Uterus (tissue), 2 donors: Measurements from ENCODE around the gene AIF1L.
"Not testable (repeated sequence)": the region's sequence is repeated elsewhere in the genome, so short reads cannot be mapped to it uniquely, and the experiment has no call there.

Experiments
- POLR2A ChIP-seq, 2 donors: fragments of 450-650 bp; IDR thresholded peaks; one replicate each; pipeline ENCODE4 v1.6.1; 2016; ENCODE audit warnings: antibody characterized with exemption in 2 of 2, mild to moderate bottlenecking in 1 of 2, moderate library complexity in 1 of 2
- TF ChIP-seq, protein P1 (sequence below), 4 experiments: fragments of 200-600 bp in 2 of 4; fragments of 450-650 bp in 2 of 4; sonication (generic) in 2 of 4; IDR thresholded peaks; one replicate each; pipeline ENCODE4 v1.5.1; 2016 to 2019; ENCODE audit warnings: antibody characterized with exemption in 4 of 4, mild to moderate bottlenecking in 2 of 4, moderate library complexity in 1 of 4

DNA sequence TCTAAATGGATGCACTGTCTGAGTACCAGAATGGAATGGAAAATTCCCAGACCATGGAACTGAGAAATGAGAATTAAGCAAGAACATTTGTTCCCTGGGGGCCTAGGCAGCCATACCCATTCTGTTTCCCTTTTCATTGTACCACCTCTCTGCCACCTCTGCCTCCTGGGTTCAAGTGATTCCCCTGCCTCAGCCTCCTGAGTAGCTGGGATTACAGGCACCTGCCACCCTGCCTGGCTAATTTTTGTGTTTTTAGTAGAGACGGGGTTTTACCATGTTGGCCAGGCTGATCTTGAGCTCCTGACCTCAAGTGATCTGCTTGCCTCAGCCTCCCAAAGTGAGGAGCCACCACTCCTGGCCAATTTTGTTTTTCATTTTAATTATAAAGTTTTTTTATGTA is 62.3 kb downstream of the AIF1L start:
- TF ChIP-seq, protein P1, sequence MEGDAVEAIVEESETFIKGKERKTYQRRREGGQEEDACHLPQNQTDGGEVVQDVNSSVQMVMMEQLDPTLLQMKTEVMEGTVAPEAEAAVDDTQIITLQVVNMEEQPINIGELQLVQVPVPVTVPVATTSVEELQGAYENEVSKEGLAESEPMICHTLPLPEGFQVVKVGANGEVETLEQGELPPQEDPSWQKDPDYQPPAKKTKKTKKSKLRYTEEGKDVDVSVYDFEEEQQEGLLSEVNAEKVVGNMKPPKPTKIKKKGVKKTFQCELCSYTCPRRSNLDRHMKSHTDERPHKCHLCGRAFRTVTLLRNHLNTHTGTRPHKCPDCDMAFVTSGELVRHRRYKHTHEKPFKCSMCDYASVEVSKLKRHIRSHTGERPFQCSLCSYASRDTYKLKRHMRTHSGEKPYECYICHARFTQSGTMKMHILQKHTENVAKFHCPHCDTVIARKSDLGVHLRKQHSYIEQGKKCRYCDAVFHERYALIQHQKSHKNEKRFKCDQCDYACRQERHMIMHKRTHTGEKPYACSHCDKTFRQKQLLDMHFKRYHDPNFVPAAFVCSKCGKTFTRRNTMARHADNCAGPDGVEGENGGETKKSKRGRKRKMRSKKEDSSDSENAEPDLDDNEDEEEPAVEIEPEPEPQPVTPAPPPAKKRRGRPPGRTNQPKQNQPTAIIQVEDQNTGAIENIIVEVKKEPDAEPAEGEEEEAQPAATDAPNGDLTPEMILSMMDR (IDR thresholded peaks at IDR 0.05), result not testable (repeated sequence)
- not testable (repeated sequence) for TF ChIP-seq POLR2A (IDR thresholded peaks at IDR 0.05)
